Breast epithelium (tissue), 4 donors: Measurements from ENCODE around the gene MAPK1. TPM values are rescaled to one million over a fixed set of nuclear protein-coding genes. Genes with fewer than 3 reads are reported as not detected.

Source experiments
- DNase-seq, 2 donors: peaks; one replicate each; pipeline ENCODE4 v3.0.0-alpha.2; 2019; ENCODE audit warnings: low spot score in 2 of 2
- H3K27ac ChIP-seq, 2 donors: fragments of 200-600 bp; sonication (generic) in 1 of 2; one replicate each; pipeline ENCODE4 v1.5.1; 2016 to 2019; ENCODE audit warnings: mild to moderate bottlenecking in 1 of 2
- H3K27me3 ChIP-seq, 2 donors: fragments of 200-600 bp; sonication (generic) in 1 of 2; one replicate each; pipeline versions ENCODE4 v1.5.1 to v1.6.0; 2017 to 2019; ENCODE audit warnings: control low read depth in 1 of 2, mild to moderate bottlenecking in 1 of 2
- H3K36me3 ChIP-seq: fragments of 200-600 bp; one replicate; pipeline ENCODE4 v1.5.1; 2019
- H3K4me1 ChIP-seq, 2 donors: fragments of 200-600 bp; sonication (generic); one replicate each; pipeline ENCODE4 v1.5.1; 2016 to 2019; ENCODE audit warnings: control low read depth in 1 of 2
- H3K4me3 ChIP-seq, 3 donors: fragments of 200-600 bp; sonication (generic); 1 replicate in 2 of 3; 2 replicates in 1 of 3; pipeline ENCODE4 v1.5.1; 2016 to 2019; ENCODE audit warnings: mild to moderate bottlenecking in 3 of 3, moderate library complexity in 2 of 3
- H3K9me3 ChIP-seq, 2 donors: fragments of 200-600 bp; sonication (generic) in 1 of 2; one replicate each; pipeline ENCODE4 v1.5.1; 2016 to 2019; ENCODE audit warnings: control low read depth in 1 of 2
- CTCF ChIP-seq, 3 donors: fragments of 450-650 bp; IDR thresholded peaks; one replicate each; pipeline ENCODE4 v1.5.1; 2016 to 2017; ENCODE audit warnings: antibody characterized with exemption in 3 of 3, mild to moderate bottlenecking in 3 of 3, moderate library complexity in 3 of 3
- POLR2A ChIP-seq: fragments of 450-650 bp; IDR thresholded peaks from one replicate; pipeline ENCODE4 v1.6.1; 2016; ENCODE audit warnings: antibody characterized with exemption, mild to moderate bottlenecking, moderate library complexity
- POLR2AphosphoS5 ChIP-seq, 3 donors: sonication (generic); formaldehyde crosslinking; IDR thresholded peaks; one replicate each; pipeline ENCODE4 v1.6.1; 2017; ENCODE audit warnings: antibody characterized with exemption in 3 of 3
- intact Hi-C: fragments of 100-400 bp; cut with DNase I; formaldehyde crosslinking; loops from one replicate; pipeline ENCODE4 v1.15.1; 2023; ENCODE audit warnings: low total_unique reads
- total RNA-seq, 3 donors: library from RNA; depleted of rRNA; stranded (reverse); fragments of >200 nt; gene quantifications; one replicate each; pipeline ENCODE4 v1.1.0, GENCODE V29; 2016

The MAPK1 gene
- total RNA-seq, 3 donors from 2014 or later, result 43.3 to 49.9 (median 44.0) TPM

- no peaks in the 10 kb centered on the region for H3K4me1 ChIP-seq
- H3K27ac ChIP-seq, result no peak overlapping the region
- H3K27me3 ChIP-seq, result no peaks in the 10 kb centered on the region
- no peaks in the 10 kb centered on the region for H3K36me3 ChIP-seq
- no peak for DNase-seq
- TF ChIP-seq POLR2A, result no peak
- TF ChIP-seq CTCF (IDR thresholded peaks at IDR 0.05), result no peak
- TF ChIP-seq POLR2AphosphoS5 (IDR thresholded peaks at IDR 0.05), result no peak
- H3K4me3 ChIP-seq, result no peak overlapping the region
- intact Hi-C loops, result no loop called here
- H3K9me3 ChIP-seq, result no peaks in the 10 kb centered on the region
Observed at GRCh38 chr22:21741790-21742189, 125.7 kb downstream of the MAPK1 start.

- DNase-seq, result no peak
- H3K9me3 ChIP-seq, result no peaks in the 10 kb centered on the region
- no peak for TF ChIP-seq POLR2A
- TF ChIP-seq CTCF (IDR thresholded peaks at IDR 0.05), result no peak
- no peak for TF ChIP-seq POLR2AphosphoS5 (IDR thresholded peaks at IDR 0.05)
- H3K36me3 ChIP-seq, result no peaks in the 10 kb centered on the region
- intact Hi-C loops, result no loop called here
- no peak overlapping the region for H3K27ac ChIP-seq
- no peaks in the 10 kb centered on the region for H3K27me3 ChIP-seq
- H3K4me1 ChIP-seq, result no peaks in the 10 kb centered on the region
- no peak overlapping the region for H3K4me3 ChIP-seq
Observed at GRCh38 chr22:21741059-21741458, 126.4 kb downstream of the MAPK1 start.

GRCh38 chr22:21739828-21740377, 127.5 kb downstream of the MAPK1 start:
- intact Hi-C loops, result no loop called here
- no peak overlapping the region for H3K27ac ChIP-seq
- no peaks in the 10 kb centered on the region for H3K9me3 ChIP-seq
- no peak for DNase-seq
- no peaks in the 10 kb centered on the region for H3K27me3 ChIP-seq
- H3K4me3 ChIP-seq, result no peak overlapping the region
- TF ChIP-seq POLR2AphosphoS5 (IDR thresholded peaks at IDR 0.05) (no peak), CTCF (IDR thresholded peaks at IDR 0.05) (no peak), POLR2A (no peak)
- H3K4me1 ChIP-seq, result no peaks in the 10 kb centered on the region
- no peaks in the 10 kb centered on the region for H3K36me3 ChIP-seq

- DNase-seq, result no peak
- intact Hi-C loops, result no loop called here
- H3K27me3 ChIP-seq, result no peaks in the 10 kb centered on the region
Observed at GRCh38 chr22:21738966-21739365, 128.5 kb downstream of the MAPK1 start.

GRCh38 chr22:21738081-21738480, 129.4 kb downstream of the MAPK1 start:
- TF ChIP-seq CTCF (IDR thresholded peaks at IDR 0.05), result no peak
- no peak for TF ChIP-seq POLR2A
- TF ChIP-seq POLR2AphosphoS5 (IDR thresholded peaks at IDR 0.05), result no peak
- no peaks in the 10 kb centered on the region for H3K27me3 ChIP-seq
- no peaks in the 10 kb centered on the region for H3K36me3 ChIP-seq
- intact Hi-C loops, result no loop called here
- DNase-seq, result no peak
- no peak overlapping the region for H3K27ac ChIP-seq
- no peaks in the 10 kb centered on the region for H3K4me1 ChIP-seq
- H3K9me3 ChIP-seq, result no peaks in the 10 kb centered on the region
- H3K4me3 ChIP-seq, result no peak overlapping the region

More at GRCh38 chr22:21738966-21739365, 128.5 kb downstream of the MAPK1 start:
- Histone ChIP-seq H3K27ac (no peak overlapping the region), H3K36me3 (no peaks in the 10 kb centered on the region), H3K4me3 (no peak overlapping the region), H3K4me1 (no peaks in the 10 kb centered on the region), H3K9me3 (no peaks in the 10 kb centered on the region)
- TF ChIP-seq POLR2A (no peak), CTCF (IDR thresholded peaks at IDR 0.05) (no peak), POLR2AphosphoS5 (IDR thresholded peaks at IDR 0.05) (no peak)
